Right lobe of liver (tissue), 4 donors: ENCODE data around the gene HDAC4.

Source experiments
- CTCF ChIP-seq, 4 donors: fragments of 200-600 bp in 3 of 4; fragments of 450-650 bp in 1 of 4; IDR thresholded peaks; one replicate each; pipeline versions ENCODE4 v1.5.1 to v1.8.0; 2016 to 2022; ENCODE audit warnings: antibody characterized with exemption in 4 of 4, mild to moderate bottlenecking in 2 of 4
- POLR2A ChIP-seq: fragments of 450-650 bp; IDR thresholded peaks from one replicate; pipeline ENCODE4 v1.6.1; 2017; ENCODE audit warnings: antibody characterized with exemption, mild to moderate bottlenecking
- donor health status: DM: no; HTN: no; CAD: no.
- donor health status: DM: no; HTN: no; CAD: no.
- donor health status: DM: no; HTN: yes; CAD: no.

GRCh38 chr2:239192456-239192855 lies 208.4 kb downstream of the HDAC4 start:
- no peak for TF ChIP-seq POLR2A
- no peak for TF ChIP-seq CTCF (IDR thresholded peaks at IDR 0.05)
